PC-3 (cell line): ENCODE measurements around the gene VPS13C.

ENCODE experiments used
- EZH2phosphoT487 ChIP-seq: fragments of 300-600 bp; sonication (generic); IDR thresholded peaks from 2 replicates; pipeline ENCODE4 v1.6.1; 2018; ENCODE audit warnings: mild to moderate bottlenecking, antibody characterized with exemption, low read length, borderline replicate concordance
- TF ChIP-seq, protein P1 (sequence below): fragments of 300-600 bp; sonication (generic); conservative IDR thresholded peaks from 2 replicates; pipeline ENCODE4 v1.5.1; 2017; ENCODE audit warnings: antibody characterized with exemption, low read depth, mild to moderate bottlenecking, low read length

DNA sequence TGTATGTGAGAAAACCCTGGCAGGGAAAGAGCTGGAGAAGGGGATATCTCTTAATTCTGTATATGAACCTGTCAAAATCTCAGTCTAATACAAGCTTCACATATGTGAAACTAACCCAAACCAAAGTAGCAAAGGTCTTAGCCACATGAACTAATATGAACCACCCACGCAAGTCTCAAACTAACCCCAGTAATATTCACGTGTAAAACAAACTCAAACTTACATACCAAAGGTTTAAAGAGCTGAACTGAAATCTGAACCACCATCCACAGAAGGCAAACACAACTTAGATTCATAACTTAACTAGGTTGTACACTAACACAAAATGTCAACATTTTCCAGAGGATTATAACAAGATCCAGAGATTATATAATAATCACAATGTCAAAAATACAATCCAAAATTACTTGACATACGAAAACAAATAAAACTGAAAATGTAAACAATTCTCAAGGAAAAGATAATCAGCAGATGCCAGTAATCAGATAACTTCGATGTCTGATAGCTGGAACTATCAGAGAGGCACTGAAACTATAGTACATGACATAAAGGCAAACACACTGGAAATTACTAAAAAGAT, 64.1 kb downstream of the VPS13C start:
- TF ChIP-seq, protein P1, sequence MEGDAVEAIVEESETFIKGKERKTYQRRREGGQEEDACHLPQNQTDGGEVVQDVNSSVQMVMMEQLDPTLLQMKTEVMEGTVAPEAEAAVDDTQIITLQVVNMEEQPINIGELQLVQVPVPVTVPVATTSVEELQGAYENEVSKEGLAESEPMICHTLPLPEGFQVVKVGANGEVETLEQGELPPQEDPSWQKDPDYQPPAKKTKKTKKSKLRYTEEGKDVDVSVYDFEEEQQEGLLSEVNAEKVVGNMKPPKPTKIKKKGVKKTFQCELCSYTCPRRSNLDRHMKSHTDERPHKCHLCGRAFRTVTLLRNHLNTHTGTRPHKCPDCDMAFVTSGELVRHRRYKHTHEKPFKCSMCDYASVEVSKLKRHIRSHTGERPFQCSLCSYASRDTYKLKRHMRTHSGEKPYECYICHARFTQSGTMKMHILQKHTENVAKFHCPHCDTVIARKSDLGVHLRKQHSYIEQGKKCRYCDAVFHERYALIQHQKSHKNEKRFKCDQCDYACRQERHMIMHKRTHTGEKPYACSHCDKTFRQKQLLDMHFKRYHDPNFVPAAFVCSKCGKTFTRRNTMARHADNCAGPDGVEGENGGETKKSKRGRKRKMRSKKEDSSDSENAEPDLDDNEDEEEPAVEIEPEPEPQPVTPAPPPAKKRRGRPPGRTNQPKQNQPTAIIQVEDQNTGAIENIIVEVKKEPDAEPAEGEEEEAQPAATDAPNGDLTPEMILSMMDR, result no peak
- TF ChIP-seq EZH2phosphoT487, result no peak
